GM06990 (cell line): ENCODE data around the gene SYNE1.

ENCODE experiments used
- DNase-seq: peaks from one replicate; pipeline ENCODE4 v3.0.0-alpha.2; 2011; ENCODE audit not compliant: insufficient read length; ENCODE audit errors: extremely low read depth
- H3K27me3 ChIP-seq: replicated peaks from 2 replicates; pipeline ENCODE4 v1.6.0; 2011; ENCODE audit warnings: low read length; ENCODE audit not compliant: control insufficient read depth, insufficient read depth
- H3K36me3 ChIP-seq: 2 replicates; pipeline ENCODE4 v1.5.1; 2011; ENCODE audit warnings: low read length; ENCODE audit not compliant: control insufficient read depth, insufficient read depth
- H3K4me3 ChIP-seq: replicated peaks from 2 replicates; pipeline ENCODE4 v1.5.1; 2011; ENCODE audit warnings: low read depth, mild to moderate bottlenecking, control low read depth, low read length
- CTCF ChIP-seq: IDR thresholded peaks from 2 replicates; pipeline ENCODE4 v1.5.1; 2011; ENCODE audit warnings: low read length, control low read depth, mild to moderate bottlenecking, inconsistent platforms; ENCODE audit not compliant: insufficient read depth, poor library complexity, severe bottlenecking

Gene SYNE1

GRCh38 chr6:152296648-152297376 is 340.4 kb downstream of the SYNE1 start:
- no peak overlapping the region for H3K4me3 ChIP-seq
- DNase-seq = no peak
- no peak for TF ChIP-seq CTCF
- peaks cover 2% of the 10 kb centered on the region for H3K36me3 ChIP-seq
- H3K27me3 ChIP-seq = no peaks in the 10 kb centered on the region

- H3K27me3 ChIP-seq = no peaks in the 10 kb centered on the region
- peaks cover 2% of the 10 kb centered on the region for H3K36me3 ChIP-seq
Observed at GRCh38 chr6:152295920-152296319, 341.2 kb downstream of the SYNE1 start.

GRCh38 chr6:152295346-152295745 is 341.8 kb downstream of the SYNE1 start:
- no peak for DNase-seq
- no peaks in the 10 kb centered on the region for H3K27me3 ChIP-seq
- H3K4me3 ChIP-seq = no peak overlapping the region
- TF ChIP-seq CTCF = no peak
- H3K36me3 ChIP-seq = peaks cover 2% of the 10 kb centered on the region

More at GRCh38 chr6:152295920-152296319, 341.2 kb downstream of the SYNE1 start:
- H3K4me3 ChIP-seq = no peak overlapping the region
- no peak for TF ChIP-seq CTCF
- DNase-seq = no peak

- no peak for TF ChIP-seq CTCF
- Histone ChIP-seq H3K27me3 (no peaks in the 10 kb centered on the region), H3K36me3 (peaks cover 2% of the 10 kb centered on the region), H3K4me3 (no peak overlapping the region)
- DNase-seq = no peak
Observed at GRCh38 chr6:152293404-152293803, 343.8 kb downstream of the SYNE1 start.

- peaks cover 2% of the 10 kb centered on the region for H3K36me3 ChIP-seq
- no peak for DNase-seq
- H3K27me3 ChIP-seq = no peaks in the 10 kb centered on the region
- no peak for TF ChIP-seq CTCF
- H3K4me3 ChIP-seq = no peak overlapping the region
Observed at GRCh38 chr6:152292555-152292954, 344.6 kb downstream of the SYNE1 start.
